Activated CD4-positive, alpha-beta T cell treated with anti-CD3 and anti-CD28 coated beads for 36 hours (primary cell): Measurements from ENCODE around the gene GULP1. TPM values are rescaled to one million over a fixed set of nuclear protein-coding genes. Genes with fewer than 3 reads are reported as not detected.

Experiments used
- ATAC-seq: fragments of 200-7000 bp; cut with Tn5 transposase; one replicate; pipeline ENCODE4 v1.10.0; 2021; ENCODE audit warnings: mild to moderate bottlenecking, moderate library complexity
- CTCF ChIA-PET: fragments of 350-600 bp; sonication (Branson Sonifier 250); formaldehyde crosslinking; loops from one replicate; lab custom pipeline; 2021; ENCODE audit warnings: antibody characterized with exemption; lab: Charles Lee
- POLR2A ChIA-PET: fragments of 350-600 bp; sonication (Branson Sonifier 250); formaldehyde crosslinking; loops from one replicate; lab custom pipeline; 2021; ENCODE audit warnings: antibody characterized with exemption, inconsistent platforms; lab: Charles Lee
- DNase-seq: peaks from one replicate; pipeline ENCODE4 v3.0.0-alpha.2; 2020
- H3K27ac Mint-ChIP-seq: one replicate; pipeline ENCODE4 v1.8.0; 2021; ENCODE audit warnings: mixed read lengths
- H3K27me3 Mint-ChIP-seq: one replicate; pipeline ENCODE4 v1.8.0; 2021; ENCODE audit warnings: mixed read lengths
- H3K36me3 Mint-ChIP-seq: one replicate; pipeline ENCODE4 v1.8.0; 2021; ENCODE audit warnings: low read depth, mixed read lengths
- H3K4me1 Mint-ChIP-seq: one replicate; pipeline ENCODE4 v1.8.0; 2021; ENCODE audit warnings: mixed read lengths
- H3K4me3 Mint-ChIP-seq: one replicate; pipeline ENCODE4 v1.8.0; 2021; ENCODE audit warnings: mild to moderate bottlenecking, moderate library complexity, mixed read lengths
- H3K9me3 Mint-ChIP-seq: one replicate; pipeline ENCODE4 v1.8.0; 2021; ENCODE audit warnings: low read depth, mixed read lengths
- intact Hi-C, 2 experiments: fragments of 100-400 bp; cut with DNase I in 1 of 2; cut with micrococcal nuclease in 1 of 2; formaldehyde crosslinking; loops; one replicate each; pipeline versions ENCODE4 v1.14.2 to v1.15.1; 2022 to 2024; cut with DNase I, micrococcal nuclease
- total RNA-seq, 2 experiments: library from RNA; stranded (reverse); gene quantifications; one replicate each; pipeline ENCODE4 v1.2.3, GENCODE V29; 2021

Gene GULP1
- total RNA-seq, 2 experiments from 2014 or later = not detected

DNA sequence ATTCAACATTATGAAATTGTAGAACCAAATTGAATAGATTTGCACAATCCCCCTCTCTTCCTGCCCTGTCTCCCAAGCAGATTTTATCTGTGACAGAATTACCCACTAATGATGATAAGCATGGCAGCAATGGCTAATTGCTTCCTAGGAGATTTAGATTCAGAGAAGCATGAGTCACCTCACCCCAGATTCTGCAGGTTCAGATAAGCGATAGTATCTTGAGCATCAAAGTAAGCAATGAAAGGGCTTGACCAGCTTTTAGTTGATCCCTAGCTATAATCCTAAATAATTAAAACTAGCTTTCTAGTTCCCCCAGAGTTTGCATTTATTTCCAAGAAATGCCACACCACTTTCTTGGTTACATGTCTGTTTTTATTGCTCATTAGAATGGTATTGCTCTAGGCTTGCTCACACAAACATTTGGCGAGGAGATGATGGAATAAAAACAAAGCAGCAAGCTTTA lies 204.3 kb downstream of the GULP1 start:
- Mint-ChIP-seq H3K9me3 (no peaks in the 10 kb centered on the region), H3K4me1 (no peaks in the 10 kb centered on the region), H3K4me3 (no peak overlapping the region), H3K27me3 (no peaks in the 10 kb centered on the region), H3K36me3 (no peaks in the 10 kb centered on the region), H3K27ac (no peak overlapping the region)
- ATAC-seq (no peak), DNase-seq (no peak)
- POLR2A ChIA-PET = no interaction called here
- intact Hi-C loops = no loop called here
- CTCF ChIA-PET = interaction anchor here (0.7 kb wide), 1 partner anchor 551 kb away, joined by 3 read pairs; no protein-coding TSS in a partner anchor

DNA sequence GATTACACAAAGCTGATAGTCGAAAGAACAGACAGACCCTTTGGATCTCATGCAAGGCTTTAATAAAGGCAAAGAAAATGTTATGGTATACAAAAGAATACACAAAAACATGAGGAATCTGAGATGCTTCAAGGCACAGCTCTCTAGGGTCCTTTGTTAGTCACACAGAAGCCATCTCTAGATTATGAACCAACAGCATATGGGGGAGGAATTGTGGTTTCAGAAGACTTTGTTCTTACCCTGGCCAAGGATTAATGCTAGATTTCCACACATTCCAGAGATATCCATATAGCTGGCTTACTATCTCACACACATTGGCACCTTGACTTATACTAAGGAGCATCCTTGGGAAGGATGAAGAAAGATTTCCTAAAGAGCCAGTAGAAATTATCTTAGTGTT lies 206.1 kb downstream of the GULP1 start:
- H3K27me3 Mint-ChIP-seq = peaks cover 2% of the 10 kb centered on the region
- no peak overlapping the region for H3K27ac Mint-ChIP-seq
- no peak overlapping the region for H3K4me3 Mint-ChIP-seq
- H3K36me3 Mint-ChIP-seq = no peaks in the 10 kb centered on the region
- ChIA-PET CTCF (no interaction called here), POLR2A (no interaction called here)
- no peaks in the 10 kb centered on the region for H3K9me3 Mint-ChIP-seq
- ATAC-seq (no peak), DNase-seq (no peak)
- no peaks in the 10 kb centered on the region for H3K4me1 Mint-ChIP-seq
- intact Hi-C loops = no loop called here

DNA sequence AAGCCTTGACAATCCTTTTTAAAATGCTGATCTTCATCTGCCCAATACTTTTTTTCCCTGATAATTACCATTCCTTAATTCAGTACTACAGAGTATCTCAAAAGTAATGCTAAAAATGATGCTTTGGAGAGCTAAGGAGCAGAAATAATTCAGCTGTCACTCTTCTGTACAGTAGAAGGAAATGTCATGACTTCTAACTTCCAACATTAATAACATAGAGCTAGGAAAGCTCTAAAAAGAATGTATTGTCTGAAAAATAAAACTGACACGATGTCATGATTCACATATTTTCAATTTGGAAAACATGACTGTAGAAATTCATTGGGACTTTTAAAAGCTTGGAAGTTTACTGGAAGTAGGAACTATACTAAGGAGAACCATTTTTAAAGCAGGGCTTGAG lies 212.3 kb downstream of the GULP1 start:
- intact Hi-C loops = no loop called here
- POLR2A ChIA-PET = no interaction called here
- Mint-ChIP-seq H3K4me3 (no peak overlapping the region), H3K36me3 (no peaks in the 10 kb centered on the region), H3K9me3 (no peaks in the 10 kb centered on the region), H3K27ac (no peak overlapping the region), H3K27me3 (peaks cover 2% of the 10 kb centered on the region), H3K4me1 (no peaks in the 10 kb centered on the region)
- CTCF ChIA-PET = no interaction called here
- DNase-seq = no peak
- no peak for ATAC-seq

DNA sequence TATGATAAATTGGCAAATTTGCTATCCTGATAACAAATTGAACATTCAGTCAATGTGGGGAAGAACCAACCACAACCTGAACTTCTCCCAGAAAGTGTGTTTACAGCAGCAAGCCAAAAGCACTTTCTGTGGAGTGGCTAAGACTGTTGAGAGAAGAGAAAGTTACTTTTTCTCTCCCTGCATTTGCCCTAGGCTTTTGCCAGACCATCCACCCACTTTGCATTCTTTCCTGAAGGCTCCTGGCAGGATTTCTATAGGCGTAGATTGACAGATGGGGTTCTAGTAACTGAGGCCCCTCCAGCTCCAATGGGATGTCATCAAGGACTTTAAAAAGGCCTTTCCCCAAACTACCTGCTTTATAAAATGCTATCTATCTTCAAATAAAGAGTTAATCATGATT lies 215.2 kb downstream of the GULP1 start:
- Mint-ChIP-seq H3K36me3 (no peaks in the 10 kb centered on the region), H3K27ac (no peak overlapping the region), H3K9me3 (no peaks in the 10 kb centered on the region), H3K4me1 (no peaks in the 10 kb centered on the region), H3K27me3 (no peaks in the 10 kb centered on the region), H3K4me3 (no peak overlapping the region)
- CTCF ChIA-PET = no interaction called here
- ATAC-seq (no peak), DNase-seq (no peak)
- POLR2A ChIA-PET = no interaction called here
- intact Hi-C loops = no loop called here

DNA sequence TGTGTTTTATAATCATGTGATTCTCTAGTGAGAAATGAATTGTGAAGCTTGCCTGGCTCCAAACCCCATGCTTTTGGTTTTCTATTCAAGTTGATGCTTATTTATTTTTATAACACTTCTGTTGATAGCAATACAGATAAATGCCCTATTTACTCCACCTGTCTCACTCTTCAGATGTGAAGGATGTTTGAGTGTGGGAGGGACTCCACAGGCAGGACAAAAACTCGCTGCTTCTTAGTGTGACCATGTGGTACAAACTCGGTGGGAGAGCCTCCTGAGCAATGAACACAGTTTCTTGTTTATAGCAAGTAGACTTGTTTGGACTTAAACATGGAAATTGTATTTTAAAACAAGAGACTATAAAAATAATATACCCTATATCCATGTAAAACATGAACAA lies 219.7 kb downstream of the GULP1 start:
- intact Hi-C loops = loop anchor here (5.0 to 10.0 kb wide), 3 partner anchors 929 to 1014 kb away; no protein-coding TSS in a partner anchor

DNA sequence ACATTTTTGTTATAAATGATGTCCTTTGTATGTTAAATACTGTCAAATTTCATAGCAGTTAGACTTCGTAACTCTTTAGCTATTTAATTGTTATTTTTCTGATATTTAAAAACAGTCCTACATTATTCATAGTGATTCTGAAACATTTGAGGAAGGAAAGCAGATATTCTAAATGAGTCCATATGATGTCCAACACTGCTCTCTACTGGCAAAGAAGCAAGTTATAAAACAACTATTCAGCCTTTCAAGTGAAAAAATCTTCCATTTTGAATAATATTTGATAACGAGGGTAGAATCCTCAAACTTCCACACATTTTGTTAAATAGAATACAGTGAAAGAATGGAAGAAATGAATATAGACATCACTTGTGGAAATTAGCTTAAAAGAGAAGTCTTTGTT lies 220.8 kb downstream of the GULP1 start:
- no peak overlapping the region for H3K4me3 Mint-ChIP-seq
- intact Hi-C loops = loop anchor here (5.0 to 10.0 kb wide), 3 partner anchors 930 to 1015 kb away; no protein-coding TSS in a partner anchor
- DNase-seq = no peak
- ChIA-PET CTCF (interaction anchor here (1.3 kb wide), 1 partner anchor 1017 kb away, joined by 3 read pairs; no protein-coding TSS in a partner anchor), POLR2A (no interaction called here)
- H3K36me3 Mint-ChIP-seq = no peaks in the 10 kb centered on the region
- peak; percentile 30 for ATAC-seq
- no peaks in the 10 kb centered on the region for H3K9me3 Mint-ChIP-seq
- no peaks in the 10 kb centered on the region for H3K27me3 Mint-ChIP-seq
- no peaks in the 10 kb centered on the region for H3K4me1 Mint-ChIP-seq
- H3K27ac Mint-ChIP-seq = no peak overlapping the region

More for the DNA sequence above, 219.7 kb downstream of the GULP1 start:
- H3K27me3 Mint-ChIP-seq = no peaks in the 10 kb centered on the region
- no peak for DNase-seq
- no peak overlapping the region for H3K27ac Mint-ChIP-seq
- no peak for ATAC-seq
- CTCF ChIA-PET = no interaction called here
- H3K4me3 Mint-ChIP-seq = no peak overlapping the region
- H3K36me3 Mint-ChIP-seq = no peaks in the 10 kb centered on the region
- no peaks in the 10 kb centered on the region for H3K9me3 Mint-ChIP-seq
- H3K4me1 Mint-ChIP-seq = no peaks in the 10 kb centered on the region
- POLR2A ChIA-PET = no interaction called here

DNA sequence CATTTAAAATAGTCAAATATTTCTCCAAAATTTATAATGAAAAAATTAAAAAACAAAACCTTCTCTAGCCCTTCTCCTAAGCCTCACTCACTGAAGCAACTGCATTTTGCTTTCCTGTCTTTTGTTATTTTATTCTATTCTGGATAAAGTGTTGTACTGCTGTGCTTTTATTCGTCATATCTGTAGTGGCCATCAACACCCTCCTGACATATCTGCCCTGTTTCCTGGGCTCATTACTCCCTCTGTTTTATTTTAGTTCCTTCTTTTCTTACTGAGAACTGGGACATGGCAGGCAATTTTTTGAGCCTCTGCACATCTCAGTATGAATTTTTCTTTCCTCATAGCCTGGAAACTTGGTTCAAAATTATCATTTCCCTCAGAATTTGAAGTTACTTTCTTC lies 224.2 kb downstream of the GULP1 start:
- no peaks in the 10 kb centered on the region for H3K36me3 Mint-ChIP-seq
- no peaks in the 10 kb centered on the region for H3K9me3 Mint-ChIP-seq
- DNase-seq (no peak), ATAC-seq (no peak)
- H3K4me1 Mint-ChIP-seq = no peaks in the 10 kb centered on the region
- POLR2A ChIA-PET = no interaction called here
- CTCF ChIA-PET = no interaction called here
- no peak overlapping the region for H3K4me3 Mint-ChIP-seq
- intact Hi-C loops = loop anchor here in 1 of 2 experiments (10.0 kb wide), 1 partner anchor 941 kb away; no protein-coding TSS in a partner anchor
- no peak overlapping the region for H3K27ac Mint-ChIP-seq
- peaks cover 3% of the 10 kb centered on the region for H3K27me3 Mint-ChIP-seq

DNA sequence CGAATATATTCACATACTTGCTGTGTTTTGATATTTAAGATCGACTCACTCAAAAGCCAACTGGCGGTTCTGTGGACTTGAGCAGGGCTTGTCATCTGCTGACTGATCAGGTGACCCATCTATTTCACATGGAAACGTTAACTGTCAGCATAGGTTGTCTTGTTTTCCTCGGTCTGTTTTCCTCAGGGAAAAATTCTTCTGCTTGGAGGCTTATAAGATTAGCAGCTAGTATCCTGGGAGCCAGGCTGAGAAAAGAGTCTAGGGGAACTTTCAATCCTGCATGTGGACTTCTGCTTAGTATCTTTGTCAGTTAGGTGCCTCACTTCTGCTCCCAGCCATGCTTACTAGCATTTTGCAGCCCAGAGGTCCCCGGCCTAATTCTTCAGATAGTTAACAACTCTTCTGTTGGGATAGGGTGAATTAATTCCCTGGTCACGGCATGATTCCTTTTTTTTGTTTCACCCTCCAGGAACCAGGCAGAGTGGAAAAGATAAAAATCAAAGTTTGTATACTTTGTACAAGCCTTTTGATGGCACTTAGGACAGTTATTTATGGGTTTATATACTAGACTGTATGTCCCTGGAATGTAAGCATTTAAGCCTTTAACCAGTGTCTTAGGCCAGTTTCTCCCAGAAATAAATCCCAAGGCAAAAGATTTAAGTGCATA lies 226.0 kb downstream of the GULP1 start:
- H3K4me1 Mint-ChIP-seq = no peaks in the 10 kb centered on the region
- no peak overlapping the region for H3K4me3 Mint-ChIP-seq
- DNase-seq = no peak
- ATAC-seq = no peak
- H3K36me3 Mint-ChIP-seq = no peaks in the 10 kb centered on the region
- H3K9me3 Mint-ChIP-seq = no peaks in the 10 kb centered on the region
- POLR2A ChIA-PET = no interaction called here
- intact Hi-C loops = loop anchor here in 1 of 2 experiments (10.0 kb wide), 1 partner anchor 943 kb away; no protein-coding TSS in a partner anchor
- H3K27me3 Mint-ChIP-seq = peaks cover 3% of the 10 kb centered on the region
- H3K27ac Mint-ChIP-seq = no peak overlapping the region
- CTCF ChIA-PET = no interaction called here

DNA sequence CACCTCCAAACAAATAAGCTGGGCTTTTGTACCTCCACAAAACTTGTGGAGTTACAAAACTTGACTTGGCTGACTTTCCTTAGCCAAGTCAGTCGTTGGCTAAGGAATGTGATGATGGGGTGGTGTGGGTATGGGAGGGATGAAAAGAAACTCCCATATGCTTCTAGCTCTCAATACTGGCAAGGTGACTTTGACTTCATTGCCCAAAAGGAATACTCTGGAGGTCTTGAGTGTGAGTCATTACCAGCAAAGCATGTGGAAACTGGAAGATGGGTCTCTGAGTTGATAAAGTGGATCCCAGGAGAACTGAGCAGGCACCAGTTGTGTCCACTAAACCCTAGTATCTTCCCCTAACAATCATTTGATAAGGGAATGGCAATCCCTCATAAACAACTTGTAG lies 226.7 kb downstream of the GULP1 start:
- POLR2A ChIA-PET = no interaction called here
- no peaks in the 10 kb centered on the region for H3K36me3 Mint-ChIP-seq
- intact Hi-C loops = loop anchor here in 1 of 2 experiments (10.0 kb wide), 1 partner anchor 944 kb away; no protein-coding TSS in a partner anchor
- DNase-seq (no peak), ATAC-seq (no peak)
- no peaks in the 10 kb centered on the region for H3K4me1 Mint-ChIP-seq
- CTCF ChIA-PET = no interaction called here
- H3K9me3 Mint-ChIP-seq = no peaks in the 10 kb centered on the region
- H3K27ac Mint-ChIP-seq = no peak overlapping the region
- no peak overlapping the region for H3K4me3 Mint-ChIP-seq
- H3K27me3 Mint-ChIP-seq = peaks cover 3% of the 10 kb centered on the region

DNA sequence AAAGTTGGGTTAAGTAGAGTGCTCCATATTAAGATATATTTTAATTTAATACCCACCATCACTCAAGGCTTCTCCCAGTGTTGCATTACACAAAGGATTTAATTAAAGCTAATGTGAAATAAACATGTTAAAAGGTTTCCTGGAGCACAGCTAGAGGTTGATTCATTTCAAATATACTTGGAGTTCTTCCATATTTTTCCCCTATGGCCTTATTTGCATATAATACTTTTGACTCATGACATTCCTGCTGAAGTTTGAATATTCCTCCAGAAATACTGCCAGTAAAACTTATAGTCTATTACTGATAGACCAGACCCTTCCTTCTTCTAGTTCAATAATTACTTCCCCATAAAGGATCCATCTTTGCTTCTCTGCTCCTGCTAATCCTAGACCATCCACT lies 227.5 kb downstream of the GULP1 start:
- CTCF ChIA-PET = no interaction called here
- DNase-seq = no peak
- no peaks in the 10 kb centered on the region for H3K4me1 Mint-ChIP-seq
- H3K27me3 Mint-ChIP-seq = peaks cover 3% of the 10 kb centered on the region
- no peak overlapping the region for H3K27ac Mint-ChIP-seq
- no peaks in the 10 kb centered on the region for H3K9me3 Mint-ChIP-seq
- H3K36me3 Mint-ChIP-seq = no peaks in the 10 kb centered on the region
- H3K4me3 Mint-ChIP-seq = no peak overlapping the region
- intact Hi-C loops = loop anchor here in 1 of 2 experiments (10.0 kb wide), 1 partner anchor 944 kb away; no protein-coding TSS in a partner anchor
- no peak for ATAC-seq
- POLR2A ChIA-PET = no interaction called here

DNA sequence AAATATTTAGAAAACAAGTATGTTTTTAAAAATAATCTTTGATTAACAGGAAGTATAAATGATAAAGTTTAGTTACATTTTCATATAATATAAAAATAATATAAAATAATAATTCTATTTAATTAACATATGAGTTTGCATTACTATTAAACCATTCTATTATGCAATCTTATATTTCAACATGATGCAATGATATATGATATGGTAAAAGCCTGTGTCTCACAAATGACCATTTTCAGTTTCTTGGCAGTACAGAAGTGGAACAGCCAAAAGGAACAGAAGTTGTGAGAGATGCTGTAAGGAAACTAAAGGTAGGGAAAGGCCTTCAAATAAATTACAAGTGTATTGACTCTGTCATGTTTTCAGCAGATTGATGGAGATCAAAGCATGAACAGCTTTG lies 230.8 kb downstream of the GULP1 start:
- POLR2A ChIA-PET = no interaction called here
- Mint-ChIP-seq H3K36me3 (no peaks in the 10 kb centered on the region), H3K9me3 (no peaks in the 10 kb centered on the region), H3K4me3 (no peak overlapping the region), H3K27me3 (peaks cover 3% of the 10 kb centered on the region), H3K4me1 (no peaks in the 10 kb centered on the region), H3K27ac (no peak overlapping the region)
- CTCF ChIA-PET = interaction anchor here (1.0 kb wide), 1 partner anchor 571 kb away, joined by 4 read pairs; no protein-coding TSS in a partner anchor
- intact Hi-C loops = loop anchor here (2.0 to 10.0 kb wide), 3 partner anchors 462 to 766 kb away; no protein-coding TSS in a partner anchor
- DNase-seq = no peak
- ATAC-seq = no peak

DNA sequence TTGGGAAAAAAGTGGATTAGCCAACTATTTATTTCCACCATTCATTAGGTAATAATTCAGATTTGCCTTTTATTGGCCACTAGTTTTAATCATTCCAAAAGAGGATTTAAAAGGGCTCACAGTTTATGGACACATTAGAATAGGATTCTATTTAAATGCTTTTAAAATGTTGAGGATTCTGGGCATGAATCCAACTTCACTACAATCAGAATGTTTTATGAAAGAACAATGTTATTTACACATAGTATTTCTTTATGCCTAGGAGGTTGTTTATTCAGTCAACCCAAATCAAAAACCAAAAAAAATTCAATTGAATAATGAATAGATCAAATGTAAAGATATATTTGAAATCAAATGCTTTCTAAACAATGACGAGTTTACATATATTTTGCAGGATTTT lies 232.2 kb downstream of the GULP1 start:
- intact Hi-C loops = loop anchor here (1.0 to 10.0 kb wide), 6 partner anchors 459 to 888 kb away; no protein-coding TSS in a partner anchor
- H3K36me3 Mint-ChIP-seq = no peaks in the 10 kb centered on the region
- POLR2A ChIA-PET = interaction anchor here (0.7 kb wide), 1 partner anchor 216 kb away, joined by 5 read pairs; no protein-coding TSS in a partner anchor
- peaks cover 3% of the 10 kb centered on the region for H3K27me3 Mint-ChIP-seq
- no peak for ATAC-seq
- H3K4me1 Mint-ChIP-seq = no peaks in the 10 kb centered on the region
- DNase-seq = no peak
- H3K4me3 Mint-ChIP-seq = no peak overlapping the region
- H3K27ac Mint-ChIP-seq = no peak overlapping the region
- H3K9me3 Mint-ChIP-seq = no peaks in the 10 kb centered on the region
- CTCF ChIA-PET = interaction anchor here (1.0 to 2.4 kb wide), 5 partner anchors 10 to 887 kb away, joined by 3 to 20 read pairs (median 5); no protein-coding TSS in a partner anchor
